ENCODE data around the gene ROBO1. TPM values are rescaled to one million over a fixed set of nuclear protein-coding genes. Genes with fewer than 3 reads are reported as not detected.

Gene ROBO1
- total RNA-seq, 1 experiment from 2014 or later, result 67.6 TPM

GRCh38 chr3:78839693-78840092 lies 928.1 kb downstream of the ROBO1 start:
- intact Hi-C loops (cut with micrococcal nuclease; ENCODE audit: unreplicated experiment), result no loop called here
- ChIA-PET CTCF (no interaction called here), POLR2A (ENCODE audit: low non-redundant PET) (no interaction called here)
- Histone ChIP-seq H3K9me3 (ENCODE audit: low read depth, low read length, poor library complexity, severe bottlenecking) (no peaks in the 10 kb centered on the region), H3K36me3 (ENCODE audit: insufficient read depth, low read length, poor library complexity, severe bottlenecking) (no peaks in the 10 kb centered on the region), H3K4me1 (ENCODE audit: insufficient read depth, low read length, poor library complexity, severe bottlenecking) (no peaks in the 10 kb centered on the region), H3K4me3 (ENCODE audit: low read depth, low read length, poor library complexity, severe bottlenecking) (no peak overlapping the region), H3K27me3 (replicated peaks; ENCODE audit: insufficient read depth, low read depth, low read length, poor library complexity) (no peaks in the 10 kb centered on the region), H3K27ac (ENCODE audit: low read depth, low read length, poor library complexity, severe bottlenecking) (no peak overlapping the region)
- BruUV-seq (replicated peaks), result no TSS peak
- TF ChIP-seq EZH2 (IDR thresholded peaks at IDR 0.05; ENCODE audit: borderline replicate concordance, low read depth, low read length, poor library complexity, severe bottlenecking) (no peak), CTCF (conservative IDR thresholded peaks at IDR 0.05; ENCODE audit: low read depth, low read length) (no peak)
- DNase-seq (ENCODE audit: low spot score), result no peak

GRCh38 chr3:78838362-78838761 lies 929.4 kb downstream of the ROBO1 start:
- no TSS peak for BruUV-seq (replicated peaks)
- ChIA-PET CTCF (no interaction called here), POLR2A (ENCODE audit: low non-redundant PET) (no interaction called here)
- Histone ChIP-seq H3K27me3 (replicated peaks; ENCODE audit: insufficient read depth, low read depth, low read length, poor library complexity) (no peaks in the 10 kb centered on the region), H3K9me3 (ENCODE audit: low read depth, low read length, poor library complexity, severe bottlenecking) (no peaks in the 10 kb centered on the region), H3K4me1 (ENCODE audit: insufficient read depth, low read length, poor library complexity, severe bottlenecking) (no peaks in the 10 kb centered on the region), H3K36me3 (ENCODE audit: insufficient read depth, low read length, poor library complexity, severe bottlenecking) (no peaks in the 10 kb centered on the region), H3K4me3 (ENCODE audit: low read depth, low read length, poor library complexity, severe bottlenecking) (no peak overlapping the region), H3K27ac (ENCODE audit: low read depth, low read length, poor library complexity, severe bottlenecking) (no peak overlapping the region)
- no peak for DNase-seq (ENCODE audit: low spot score)
- TF ChIP-seq EZH2 (IDR thresholded peaks at IDR 0.05; ENCODE audit: borderline replicate concordance, low read depth, low read length, poor library complexity, severe bottlenecking) (no peak), CTCF (conservative IDR thresholded peaks at IDR 0.05; ENCODE audit: low read depth, low read length) (no peak)
- intact Hi-C loops (cut with micrococcal nuclease; ENCODE audit: unreplicated experiment), result no loop called here

- intact Hi-C loops (cut with micrococcal nuclease; ENCODE audit: unreplicated experiment), result no loop called here
- BruUV-seq (replicated peaks), result no TSS peak
- H3K27me3 ChIP-seq (replicated peaks; ENCODE audit: insufficient read depth, low read depth, low read length, poor library complexity), result no peaks in the 10 kb centered on the region
- DNase-seq (ENCODE audit: low spot score), result no peak
- no peak for TF ChIP-seq EZH2 (IDR thresholded peaks at IDR 0.05; ENCODE audit: borderline replicate concordance, low read depth, low read length, poor library complexity, severe bottlenecking)
- no peak for TF ChIP-seq CTCF (conservative IDR thresholded peaks at IDR 0.05; ENCODE audit: low read depth, low read length)
- no peaks in the 10 kb centered on the region for H3K4me1 ChIP-seq (ENCODE audit: insufficient read depth, low read length, poor library complexity, severe bottlenecking)
- CTCF ChIA-PET, result no interaction called here
- H3K4me3 ChIP-seq (ENCODE audit: low read depth, low read length, poor library complexity, severe bottlenecking), result no peak overlapping the region
- POLR2A ChIA-PET (ENCODE audit: low non-redundant PET), result no interaction called here
- no peaks in the 10 kb centered on the region for H3K36me3 ChIP-seq (ENCODE audit: insufficient read depth, low read length, poor library complexity, severe bottlenecking)
- no peak overlapping the region for H3K27ac ChIP-seq (ENCODE audit: low read depth, low read length, poor library complexity, severe bottlenecking)
- peaks cover 6% of the 10 kb centered on the region for H3K9me3 ChIP-seq (ENCODE audit: low read depth, low read length, poor library complexity, severe bottlenecking)
These were observed 932.9 kb downstream of the ROBO1 start for GRCh38 chr3:78834910-78835309.

Measured in A673 (cell line).